Gastrocnemius medialis (tissue), 4 donors: Measurements from ENCODE around the gene ABCB9.

Experiments used
- CTCF ChIP-seq, 5 experiments: fragments of 450-650 bp in 3 of 5; fragments of 200-600 bp in 2 of 5; sonication (generic) in 2 of 5; IDR thresholded peaks in 4 of 5; conservative IDR thresholded peaks in 1 of 5; 1 replicate in 4 of 5; 2 replicates in 1 of 5; pipeline ENCODE4 v1.5.1; 2016 to 2019; ENCODE audit warnings: antibody characterized with exemption in 5 of 5, mild to moderate bottlenecking in 3 of 5, moderate library complexity in 3 of 5
- POLR2A ChIP-seq, 2 donors: fragments of 450-650 bp; IDR thresholded peaks; one replicate each; pipeline ENCODE4 v1.6.1; 2017; ENCODE audit warnings: antibody characterized with exemption in 2 of 2, mild to moderate bottlenecking in 2 of 2, moderate library complexity in 2 of 2

- TF ChIP-seq CTCF (IDR thresholded peaks at IDR 0.05 in 4 of 5, conservative IDR thresholded peaks at IDR 0.05 in 1 of 5) (no peak), POLR2A (IDR thresholded peaks at IDR 0.05) (no peak)
These were observed 21.1 kb upstream of the ABCB9 start for GRCh38 chr12:122987086-122987951.
